NCI-H510A treated with DMSO at 0.1 percent for 48 hours (cell line): ENCODE data around the gene IP6K1.
"Not testable (repeated sequence)": the region's sequence is repeated elsewhere in the genome, so short reads cannot be mapped to it uniquely, and the experiment has no call there.

Experiments used
- DNase-seq: peaks from one replicate; lab custom pipeline; 2025; lab: John Stamatoyannopoulos, UW

The IP6K1 gene

DNA sequence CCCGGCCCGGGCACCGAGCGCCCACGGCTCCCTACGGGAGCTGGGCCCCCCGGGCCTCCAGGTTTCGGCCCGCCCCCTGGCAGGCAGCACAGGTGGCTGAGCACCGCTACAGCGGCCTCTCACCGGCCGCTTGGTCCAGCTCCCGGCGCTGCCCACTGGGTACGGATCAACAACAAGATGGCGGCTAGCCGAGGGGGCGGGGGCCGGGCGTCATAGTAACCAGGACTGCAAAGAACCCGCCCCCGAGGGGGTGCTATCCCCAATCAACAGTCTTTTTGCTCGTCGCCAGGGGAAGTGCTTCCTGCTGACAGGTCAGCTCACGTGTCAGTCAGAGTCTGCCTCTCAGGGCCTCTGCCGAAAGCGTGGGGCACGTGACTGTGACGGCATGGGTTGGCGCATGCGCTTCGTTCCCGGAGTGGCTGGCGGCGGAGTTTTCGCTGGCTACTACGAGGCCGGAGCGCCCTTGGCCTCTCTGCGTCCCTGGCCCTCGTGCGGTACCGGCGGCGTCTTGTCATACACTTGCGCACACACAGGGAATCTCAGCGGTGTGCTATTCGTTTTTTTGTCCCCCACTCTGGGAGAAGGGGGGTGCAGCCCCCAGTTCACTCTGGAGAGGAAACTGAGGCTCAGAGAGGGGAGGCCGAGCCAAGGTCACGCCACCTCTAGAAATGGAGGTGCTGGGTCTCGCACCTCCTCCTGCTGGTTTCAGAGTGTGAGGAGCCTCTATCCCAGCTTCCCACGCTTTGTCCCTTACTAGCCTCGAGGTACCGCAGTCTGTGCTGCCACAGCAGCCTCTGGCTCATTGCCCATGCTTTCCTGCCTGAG is at the start of gene IP6K1:
TSS of gene IP6K1 (minus strand) at position 186 of the 825 bp plus-strand sequence. CDS start 38,502 bp downstream, outside the sequence.
- DNase-seq: peak; percentile 95

DNA sequence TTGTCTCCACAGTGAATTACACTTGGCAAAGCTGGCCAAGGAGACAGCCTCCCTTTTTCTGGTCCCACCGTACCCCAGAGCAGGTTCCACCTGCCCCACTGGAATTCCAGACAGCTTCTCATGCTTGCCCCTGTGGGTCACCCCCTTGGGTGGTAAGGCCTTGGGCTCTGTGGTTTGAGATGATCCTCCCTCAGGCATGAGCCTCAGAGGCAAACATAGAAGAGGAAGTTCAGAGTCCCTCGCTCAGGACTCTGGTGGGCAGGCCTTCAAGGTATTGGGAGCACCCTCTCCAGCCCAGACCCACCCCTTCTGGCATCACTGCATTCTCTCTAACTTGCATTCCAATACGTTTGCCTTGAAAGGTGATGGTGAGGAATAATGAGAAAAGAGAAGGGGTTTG is 45.0 kb upstream of the IP6K1 start:
- DNase-seq: no peak

- no peak for DNase-seq
These were observed 39.7 kb upstream of the IP6K1 start for GRCh38 chr3:49826016-49826415.

- DNase-seq: not testable (repeated sequence)
These were observed 36.8 kb upstream of the IP6K1 start for GRCh38 chr3:49823131-49823530.

DNA sequence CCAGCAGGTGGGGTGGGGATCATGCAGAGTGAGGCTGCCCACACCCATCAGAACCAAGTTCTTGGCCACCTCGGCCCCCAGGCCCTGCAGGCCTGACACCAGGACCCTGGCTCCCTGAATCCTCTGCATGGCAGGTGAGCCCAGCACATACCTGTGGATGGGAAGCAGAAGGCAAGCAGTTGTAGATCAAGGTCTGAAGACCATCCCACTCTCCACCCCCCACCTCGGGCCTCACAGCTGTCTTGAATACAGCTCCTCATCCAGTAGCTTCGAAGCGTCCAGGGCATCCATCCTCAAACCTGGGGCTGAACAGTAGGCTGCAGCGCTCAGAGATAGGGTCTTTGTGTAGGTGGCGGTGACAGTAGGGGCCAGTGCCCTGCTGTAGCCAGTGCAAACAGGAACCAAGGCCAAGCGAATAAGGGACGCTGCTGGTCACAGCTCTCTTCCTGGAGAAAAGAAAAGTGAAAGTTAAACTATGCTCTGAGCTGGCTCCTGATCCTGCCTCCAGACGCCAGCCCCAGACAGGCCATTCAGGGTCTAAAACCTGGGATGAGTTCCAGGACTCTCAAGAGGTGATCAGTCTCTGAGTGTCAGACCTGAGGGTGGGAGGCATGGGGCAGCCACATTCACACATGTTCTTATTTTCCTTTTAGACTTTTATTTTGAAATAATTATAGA is 27.3 kb upstream of the IP6K1 start, which contains the start of gene UBA7:
TSS of gene UBA7 (minus strand) at position 457 of the 678 bp plus-strand sequence. CDS start at position 291, 166 bp downstream.
- no peak for DNase-seq

DNA sequence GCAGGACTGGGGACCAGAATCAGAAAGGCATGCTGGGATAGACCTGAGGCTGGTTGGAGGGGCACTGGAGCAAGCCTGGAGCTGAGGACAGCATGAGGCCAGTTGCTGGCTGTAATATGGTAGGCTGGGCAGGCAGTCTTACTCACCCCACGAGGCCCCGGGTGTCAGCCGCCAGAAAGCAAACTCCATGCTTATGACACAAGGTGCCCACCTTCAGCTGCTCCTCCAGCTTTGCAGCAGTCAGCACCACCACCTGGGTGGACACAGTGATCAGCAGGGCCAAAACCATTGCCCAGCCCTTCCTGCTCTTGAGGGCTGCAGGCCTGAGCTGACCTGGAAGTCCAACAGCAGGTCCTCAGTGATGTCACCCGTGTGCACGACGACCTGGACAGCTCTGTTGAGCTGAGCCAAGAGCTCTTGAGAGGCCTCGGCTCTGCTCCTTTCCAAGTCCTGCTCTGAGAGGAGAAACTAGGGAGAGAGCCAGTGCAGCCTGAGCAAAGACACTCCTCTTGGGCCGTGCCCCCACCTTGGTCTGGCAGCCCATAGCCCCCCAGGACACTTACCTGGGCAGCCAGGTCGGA is 26.7 kb upstream of the IP6K1 start:
- no peak for DNase-seq

DNA sequence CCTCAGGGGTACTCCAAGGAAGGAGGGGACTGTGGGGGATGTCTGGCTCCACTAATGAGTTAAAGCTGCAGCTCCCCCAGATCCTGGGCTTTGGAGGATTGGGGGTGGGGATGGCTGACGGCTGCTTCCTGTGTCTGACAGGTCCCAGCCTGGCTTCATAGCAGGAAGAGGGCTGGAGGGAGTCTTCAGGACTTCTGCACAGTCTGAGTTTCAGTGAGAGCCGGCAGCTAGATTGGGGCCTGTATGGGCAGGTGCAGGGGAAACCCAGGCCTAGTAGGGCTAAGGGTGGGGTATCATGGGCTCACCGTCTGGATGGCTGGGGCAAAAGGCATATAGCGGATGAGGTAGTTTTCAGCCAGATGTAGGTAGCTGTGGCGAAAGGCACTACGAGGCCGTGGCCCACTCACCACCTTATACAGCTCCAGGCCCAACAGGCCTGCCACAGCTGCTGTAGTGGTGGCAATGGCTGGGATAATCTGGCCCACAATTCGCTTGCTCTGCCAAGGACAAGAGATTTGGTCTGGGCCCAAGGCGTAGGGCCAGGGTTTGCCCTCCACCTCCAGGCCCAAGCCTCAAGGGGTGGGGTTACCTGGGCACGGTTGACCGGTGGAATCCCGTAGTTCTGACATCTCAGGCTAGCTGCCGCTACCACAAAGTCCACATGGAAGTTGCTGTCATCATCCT is 21.2 kb upstream of the IP6K1 start:
- no peak for DNase-seq

GRCh38 chr3:49806850-49807249 is 20.5 kb upstream of the IP6K1 start:
- no peak for DNase-seq

GRCh38 chr3:49805897-49806701 is 19.8 kb upstream of the IP6K1 start:
- no peak for DNase-seq

- no peak for DNase-seq
These were observed 19.0 kb upstream of the IP6K1 start for GRCh38 chr3:49805367-49805782.

DNA sequence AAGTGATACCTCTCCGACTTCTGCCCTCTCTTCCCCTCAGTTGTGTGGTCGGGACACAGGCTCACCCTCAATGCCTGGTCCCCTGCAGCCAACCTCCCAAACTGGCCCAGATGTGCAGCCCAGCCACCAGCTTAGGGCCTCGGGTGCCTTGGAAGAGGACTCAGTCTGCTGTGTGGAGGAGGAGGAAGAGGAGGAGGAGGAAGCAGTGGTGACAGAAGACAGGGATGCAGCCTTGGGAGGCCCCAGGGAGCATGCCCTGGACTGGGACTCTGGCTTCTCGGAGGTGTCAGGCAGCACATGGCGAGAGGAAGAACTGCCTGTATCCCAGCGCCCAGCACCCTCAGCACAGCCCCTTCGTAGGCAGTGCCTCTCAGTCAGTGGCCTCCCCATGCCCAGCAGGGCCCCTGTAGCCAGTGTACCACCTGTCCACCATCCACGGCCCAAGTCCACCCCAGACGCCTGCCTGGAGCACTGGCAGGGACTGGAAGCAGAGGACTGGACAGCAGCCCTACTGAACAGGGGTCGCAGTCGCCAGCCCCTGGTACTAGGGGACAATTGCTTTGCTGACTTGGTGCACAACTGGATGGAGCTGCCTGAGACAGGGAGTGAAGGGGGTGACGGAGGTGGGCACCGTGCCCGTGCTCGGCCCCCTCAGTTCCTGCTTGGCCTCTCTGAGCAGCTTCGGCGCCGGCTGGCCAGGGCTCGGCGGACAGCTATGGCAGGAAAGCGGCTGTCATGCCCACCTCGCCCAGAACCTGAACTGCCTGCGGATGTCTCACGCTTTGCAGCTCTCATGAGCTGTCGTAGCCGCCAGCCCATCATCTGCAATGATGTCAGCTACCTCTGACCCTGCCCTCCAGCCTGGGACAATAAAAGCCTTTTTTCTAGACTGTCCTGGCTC is 18.0 kb upstream of the IP6K1 start:
- no peak for DNase-seq

GRCh38 chr3:49803465-49804140 is 17.3 kb upstream of the IP6K1 start:
- DNase-seq: peak; percentile 51

GRCh38 chr3:49802719-49803464 is 16.6 kb upstream of the IP6K1 start, which contains the start of gene INKA1:
INKA1 (plus strand) TSS chr3:49803261; CDS start chr3:49803393, 132 bp downstream.
- DNase-seq: peak; percentile 60

DNA sequence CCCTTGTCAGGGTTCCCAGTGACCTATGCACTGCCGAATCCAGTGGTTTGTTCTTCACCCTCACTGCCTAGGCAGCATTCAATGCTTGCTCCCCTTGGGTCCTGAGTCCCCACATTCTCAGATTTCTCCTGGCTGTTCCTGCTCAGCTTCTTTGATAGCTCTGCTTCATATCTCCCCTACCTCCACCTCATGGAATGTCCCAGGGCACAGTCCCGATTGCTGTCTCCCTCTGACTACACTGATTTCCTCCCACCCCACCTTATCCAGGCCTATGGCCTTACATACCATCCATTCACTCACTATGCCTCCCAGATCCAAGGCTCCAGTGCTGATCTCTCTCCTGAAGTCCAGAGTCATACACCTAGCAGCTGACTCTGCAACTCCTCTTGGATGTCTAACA is 14.8 kb upstream of the IP6K1 start:
- DNase-seq: no peak

DNA sequence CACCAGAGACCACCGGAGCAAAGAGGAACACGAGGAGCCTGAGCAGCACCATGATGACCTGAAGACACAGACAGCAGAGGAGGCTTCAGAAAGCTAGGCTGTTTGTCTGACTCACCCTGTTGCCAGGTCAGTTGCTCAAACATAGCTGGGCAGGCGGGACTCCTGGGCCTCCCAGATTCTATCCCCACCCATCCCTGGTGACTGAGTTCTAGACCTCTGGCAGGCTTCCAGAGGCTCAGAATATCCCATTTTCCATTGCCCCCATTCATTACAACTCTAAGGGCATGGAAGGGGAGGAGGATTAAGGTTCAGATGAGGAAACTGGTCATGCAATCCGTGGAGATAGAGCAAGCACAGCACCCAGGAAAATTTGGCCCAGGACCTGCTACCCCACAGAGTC is 13.4 kb upstream of the IP6K1 start, which contains the start of gene CDHR4:
TSS of gene CDHR4 (minus strand) at position 113 of the 400 bp plus-strand sequence. CDS start at position 52, 61 bp downstream.
- DNase-seq: no peak

- DNase-seq: no peak
These were observed 12.8 kb upstream of the IP6K1 start for GRCh38 chr3:49799105-49799504.

DNA sequence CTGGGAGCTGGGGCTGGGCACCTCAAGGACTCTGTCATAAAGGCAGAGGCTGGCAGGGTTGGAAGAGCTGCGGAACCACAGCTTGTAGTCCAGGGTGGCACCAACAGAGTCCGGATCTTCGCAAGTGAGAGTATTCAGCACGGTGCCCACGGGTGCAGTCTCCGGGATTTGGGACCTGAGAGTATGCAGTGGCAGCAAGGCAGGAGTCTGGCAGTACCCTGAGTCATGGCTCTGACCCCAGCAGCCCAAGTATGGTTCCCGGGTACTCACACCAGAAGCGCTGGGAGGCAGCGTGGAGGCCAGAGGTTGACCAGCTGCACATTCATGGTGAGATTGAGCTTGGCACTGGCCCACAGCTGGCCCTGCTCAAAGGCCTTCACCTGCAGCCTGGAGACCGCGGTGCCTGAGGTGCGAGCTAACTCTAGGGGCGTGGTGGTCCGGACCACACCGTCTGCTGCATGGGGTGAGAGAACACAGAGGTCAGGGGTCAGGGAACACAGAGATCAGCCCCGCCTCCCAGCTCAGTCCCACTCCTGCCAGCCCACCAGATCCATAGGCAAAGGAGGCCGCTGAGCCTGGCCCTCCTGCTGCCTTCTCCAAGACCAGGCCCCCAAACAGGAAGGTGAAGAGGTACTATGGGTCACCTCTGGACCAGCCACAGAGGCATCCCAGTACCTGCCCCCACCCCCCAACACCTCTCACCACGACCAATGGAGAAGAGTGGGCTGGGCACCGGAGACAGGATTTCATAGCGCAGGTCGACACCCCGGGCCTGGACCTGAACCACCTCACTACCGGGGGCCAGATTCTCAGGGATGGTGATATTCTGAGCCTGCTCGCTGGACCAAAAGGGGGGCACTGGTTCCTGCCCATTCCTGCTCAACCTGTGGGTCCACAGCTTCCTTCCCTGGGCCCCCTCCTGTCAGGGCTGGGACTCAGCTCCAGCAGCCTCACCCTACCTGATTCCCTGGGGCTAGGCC is 8.9 kb upstream of the IP6K1 start:
- DNase-seq: no peak

GRCh38 chr3:49794431-49794830 is 8.1 kb upstream of the IP6K1 start:
- DNase-seq: no peak
